Amniotic epithelial cell (primary cell): ENCODE results near the gene TSHZ2.

Experiments
- DNase-seq: peaks from one replicate; pipeline ENCODE4 v3.0.0-alpha.2; 2010; ENCODE audit warnings: low read depth

TSHZ2 gene

DNA sequence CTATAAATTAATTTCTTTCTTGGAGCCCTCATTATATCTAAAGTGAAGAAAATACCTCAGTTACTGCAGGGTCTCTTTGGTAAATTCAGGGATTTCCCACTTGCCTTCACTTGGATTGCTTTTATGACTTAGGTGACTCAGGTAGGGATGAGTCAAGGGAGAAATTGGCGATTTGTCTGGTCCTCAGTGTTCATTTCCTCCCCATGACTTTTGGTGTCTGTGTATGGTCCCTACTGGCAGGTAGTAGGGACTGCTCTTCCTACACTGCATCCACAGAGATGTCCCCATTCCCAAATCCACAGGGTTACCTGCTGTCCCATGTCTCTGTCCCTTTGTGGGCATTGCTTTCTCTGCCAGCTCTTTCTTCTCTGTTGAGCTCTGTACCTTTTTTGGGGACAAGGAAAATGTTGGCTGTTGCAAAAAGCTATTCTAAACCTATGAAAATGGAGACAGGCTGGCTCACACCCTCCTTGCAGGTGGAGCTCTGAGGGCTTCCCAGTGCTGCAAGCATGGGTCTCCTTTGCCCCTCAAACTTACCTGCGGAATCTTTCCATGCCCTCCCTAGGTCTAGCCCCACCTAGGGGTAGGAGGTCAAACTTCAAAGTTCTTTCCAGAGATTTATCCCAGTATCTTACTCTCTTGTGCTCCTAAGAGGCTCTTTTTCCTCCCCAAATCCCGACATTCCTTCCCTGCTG, 409.6 kb downstream of the TSHZ2 start:
- no peak for DNase-seq

DNA sequence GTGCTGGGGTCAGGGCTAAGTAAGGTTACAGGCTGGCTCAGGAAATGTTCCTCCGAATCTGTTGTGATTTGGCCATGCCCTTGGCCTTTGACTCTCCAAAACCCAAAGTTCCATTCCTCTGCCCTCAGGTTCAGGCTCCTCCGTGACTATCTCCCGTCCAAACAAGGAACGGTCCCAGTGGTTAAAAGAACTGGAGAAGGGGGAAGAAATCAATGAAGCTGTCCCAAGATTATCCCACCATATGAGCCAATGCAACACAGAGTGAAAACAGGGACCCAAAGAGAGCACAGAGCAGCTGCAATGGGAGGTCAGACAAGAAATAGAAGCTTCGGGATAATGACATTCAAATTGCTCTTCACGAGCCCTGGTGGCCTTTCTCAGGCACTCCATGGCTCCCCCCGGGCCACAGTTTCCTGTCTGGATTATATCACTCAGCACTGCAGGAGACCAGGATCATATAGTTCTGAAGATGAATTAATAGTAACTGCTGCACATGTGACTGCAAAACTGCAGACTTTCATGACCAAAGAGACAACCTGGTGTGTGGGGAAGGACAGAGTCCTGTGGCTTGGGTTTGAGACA, 410.2 kb downstream of the TSHZ2 start:
- no peak for DNase-seq

DNA sequence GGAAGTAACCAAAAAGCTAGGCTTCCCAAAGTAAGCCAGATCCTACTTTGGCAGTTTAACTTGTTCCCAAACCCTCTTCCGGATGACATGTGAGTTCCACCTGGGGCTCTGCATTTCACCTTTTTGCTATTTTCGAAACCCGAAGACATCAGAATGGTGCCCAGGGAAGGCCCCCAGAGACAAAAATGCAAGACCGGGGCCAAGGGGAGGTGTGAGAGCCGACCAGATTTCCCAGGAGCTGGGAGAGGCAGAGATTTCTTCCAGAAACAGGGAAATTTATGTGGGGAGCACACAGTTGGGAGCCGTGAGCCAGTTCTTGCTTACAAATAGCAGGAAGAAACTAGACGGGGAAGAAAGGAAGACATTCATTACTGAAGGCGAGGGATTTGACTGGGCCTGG, 411.8 kb downstream of the TSHZ2 start:
- DNase-seq, result no peak

DNA sequence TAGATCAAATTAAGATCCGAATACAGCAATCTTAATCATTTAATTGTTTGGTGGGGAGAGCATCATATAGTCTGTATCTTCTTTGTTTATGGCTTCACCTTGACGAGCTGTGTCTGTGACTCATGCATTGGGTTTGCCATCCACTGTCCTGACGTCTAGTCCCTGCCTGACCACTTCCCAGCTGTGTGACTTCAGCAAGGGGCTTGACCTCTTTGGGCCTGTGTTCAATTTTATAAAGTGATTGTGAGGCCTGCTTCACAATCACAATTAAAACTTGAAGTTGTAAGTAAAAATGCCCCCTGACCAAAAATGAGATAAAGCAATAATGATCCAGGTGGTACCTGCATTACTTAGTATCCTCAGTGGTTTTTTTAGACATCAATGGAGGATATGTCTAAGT, 412.2 kb downstream of the TSHZ2 start:
- no peak for DNase-seq

DNA sequence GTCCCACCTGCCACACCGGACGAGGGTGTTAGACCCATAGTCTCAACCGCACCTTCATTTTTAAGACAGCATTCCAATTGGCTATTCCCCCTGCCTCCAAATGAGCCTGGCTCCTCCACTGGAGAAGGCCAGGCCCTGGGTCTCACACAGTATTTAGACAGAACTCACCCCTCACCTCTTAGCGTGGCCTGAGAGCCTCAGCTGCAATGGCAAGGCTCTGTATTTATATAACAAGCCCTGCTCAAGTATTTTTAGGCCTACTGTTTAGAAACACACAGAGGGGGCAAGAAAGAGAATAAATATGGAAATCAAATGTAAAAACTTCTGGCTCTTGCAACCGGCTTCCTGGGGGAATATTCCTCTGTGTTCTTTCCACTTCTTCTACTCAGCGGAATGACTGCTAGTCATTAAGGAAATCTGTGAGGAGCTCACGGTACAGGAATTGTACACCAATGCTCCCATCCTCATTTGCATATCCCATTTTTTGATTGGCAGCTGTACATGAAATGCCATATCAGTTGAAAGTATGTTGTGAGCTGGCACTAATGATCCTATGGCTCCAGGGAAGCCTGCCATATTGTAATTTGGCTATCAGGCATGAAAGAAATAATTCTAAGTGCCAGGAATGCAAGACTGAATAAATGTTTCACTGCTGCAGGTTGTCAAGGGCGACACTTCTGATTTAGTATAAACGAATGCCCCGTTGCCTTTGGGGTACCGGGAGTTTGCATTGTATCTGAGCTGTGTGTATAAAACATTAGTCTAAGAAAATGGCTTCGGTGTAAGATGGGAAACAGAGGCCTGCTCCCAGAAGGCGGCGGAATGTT, 414.0 kb downstream of the TSHZ2 start:
- no peak for DNase-seq

DNA sequence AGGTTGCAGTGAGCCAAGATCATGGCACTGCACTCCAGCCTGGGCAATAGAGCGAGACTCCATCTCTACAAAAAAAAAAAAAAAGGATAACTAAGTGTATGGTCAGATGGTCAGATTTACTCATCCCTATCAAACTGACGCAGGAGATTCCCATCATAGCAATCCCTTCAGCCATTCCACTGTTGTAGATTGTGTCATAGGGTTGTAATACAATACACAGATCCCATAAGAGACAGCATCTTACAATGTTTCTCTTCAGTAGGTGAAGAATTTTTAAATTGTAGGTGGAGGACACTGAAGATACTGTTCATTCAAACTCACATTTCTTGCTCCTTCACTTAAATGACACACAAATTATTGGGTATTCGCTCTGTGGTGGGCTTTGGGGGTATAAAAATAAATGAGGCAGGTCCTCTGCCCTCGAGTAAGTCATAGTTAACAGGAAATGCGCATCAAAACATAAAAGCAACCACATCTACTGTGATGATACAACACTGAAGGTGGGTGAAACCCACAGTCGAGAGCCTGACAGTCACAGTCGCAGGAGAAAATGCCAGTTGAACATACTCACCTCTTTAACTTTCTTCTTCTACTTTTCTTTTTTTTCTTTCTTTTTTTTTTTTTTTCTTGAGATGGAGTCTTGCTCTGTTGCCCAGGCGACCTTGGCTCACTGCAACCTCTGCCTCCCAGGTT, 416.0 kb downstream of the TSHZ2 start:
- DNase-seq, result no peak

DNA sequence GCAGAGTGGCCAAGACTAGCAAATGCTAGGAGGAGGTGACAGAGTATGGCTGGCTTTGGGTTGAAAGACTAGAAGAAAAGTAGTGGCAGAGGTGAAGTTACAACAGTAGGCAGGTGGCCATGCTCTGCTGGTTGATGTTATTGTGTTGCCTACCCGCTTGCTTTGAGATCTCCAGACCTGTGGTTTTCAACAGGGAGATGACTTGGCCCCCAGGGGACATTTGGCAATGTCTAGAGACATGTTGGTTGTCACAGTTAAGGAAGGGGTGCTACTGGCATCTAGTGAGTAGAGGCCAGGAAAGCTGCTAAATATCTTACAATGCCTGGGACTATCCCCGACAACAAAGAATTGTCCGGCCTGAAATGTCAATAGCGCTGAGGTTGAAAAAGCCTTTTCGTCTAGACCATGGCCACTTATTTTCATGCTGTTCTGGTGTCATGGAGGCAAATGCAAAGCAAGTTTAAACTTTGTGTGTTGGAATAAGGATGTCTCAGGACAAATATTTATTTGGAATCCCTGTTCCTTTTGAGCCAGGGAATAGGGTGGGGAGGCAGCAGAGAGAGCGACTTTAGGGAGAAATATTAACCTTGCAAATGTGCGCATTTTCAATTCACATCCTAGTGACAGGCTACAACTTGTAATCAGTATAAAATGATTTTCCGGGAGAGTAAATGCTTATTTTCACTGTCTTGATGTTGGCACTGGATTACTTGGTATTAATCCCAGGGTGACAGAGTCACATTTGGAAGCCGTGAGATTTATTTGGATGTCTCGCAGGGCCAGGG, 417.6 kb downstream of the TSHZ2 start:
- no peak for DNase-seq

DNA sequence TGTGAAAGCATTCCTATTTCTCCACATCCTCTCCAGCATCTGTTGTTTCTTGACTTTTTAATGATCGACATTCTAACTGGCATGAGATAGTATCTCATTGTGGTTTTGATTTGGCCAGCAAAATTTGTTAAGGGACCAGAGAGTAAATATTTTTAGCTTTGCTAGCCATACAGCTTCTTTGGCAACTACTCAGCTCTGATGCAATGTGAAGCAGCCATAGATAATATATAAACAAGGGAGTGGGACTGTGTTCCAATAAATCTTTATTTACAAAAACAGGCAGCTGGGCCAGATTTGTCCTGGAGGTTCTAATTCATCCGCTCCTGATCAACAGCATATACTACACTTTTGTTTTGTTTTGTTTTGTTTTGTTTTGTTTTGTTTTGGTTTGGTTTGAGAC, 418.6 kb downstream of the TSHZ2 start:
- DNase-seq, result no peak

DNA sequence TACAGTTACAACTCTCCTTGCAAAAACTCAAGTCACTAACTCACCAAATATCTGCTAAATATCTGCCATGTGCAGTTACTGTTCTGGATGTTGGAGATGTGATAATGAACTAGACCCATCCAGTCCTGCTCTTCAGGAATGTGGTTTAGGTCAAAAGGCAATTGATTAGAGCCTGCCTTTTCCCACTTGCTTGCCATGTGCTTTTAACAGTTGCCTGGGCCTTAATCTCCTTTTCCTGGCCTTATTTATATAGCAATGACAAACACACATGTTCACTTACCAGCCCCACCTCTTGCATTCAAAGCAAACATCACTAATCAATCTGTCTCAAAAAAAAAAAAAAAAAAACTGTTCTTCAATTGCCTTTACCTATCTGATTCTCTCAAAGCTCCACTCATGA, 422.3 kb downstream of the TSHZ2 start:
- DNase-seq, result no peak

DNA sequence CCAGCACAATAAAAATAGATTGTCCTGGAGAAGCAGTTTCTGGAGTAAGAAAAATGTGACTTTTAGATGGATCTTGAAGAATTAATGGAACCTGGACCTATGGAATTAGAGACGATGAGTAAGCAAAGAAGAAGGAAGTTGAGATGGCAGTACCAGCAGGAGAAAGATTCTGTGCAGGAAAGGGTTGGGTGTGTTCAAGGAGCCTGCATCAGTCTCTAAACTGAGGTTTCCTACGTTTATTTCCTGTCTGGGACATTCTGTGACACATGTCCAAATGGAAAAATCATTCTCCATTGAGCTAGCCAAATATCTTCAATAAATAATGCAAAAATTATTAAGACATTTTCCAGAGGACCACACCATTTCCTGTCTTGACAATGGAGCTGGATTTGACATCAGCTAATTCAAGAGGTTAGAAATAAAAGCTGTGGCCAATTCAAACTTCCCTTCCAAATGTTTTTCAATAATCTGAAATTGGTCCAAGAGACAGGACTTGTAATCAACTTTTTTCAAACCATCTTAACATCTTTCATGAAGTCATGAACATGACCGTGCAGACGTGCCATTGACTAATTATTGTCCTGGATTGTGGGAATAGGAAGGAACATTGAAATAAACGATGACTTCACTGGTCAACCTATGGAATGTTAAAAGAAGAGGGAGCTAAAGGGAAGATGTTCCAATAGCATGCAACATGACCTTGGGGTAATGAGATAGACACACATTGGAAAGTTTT, 423.2 kb downstream of the TSHZ2 start:
- no peak for DNase-seq

DNA sequence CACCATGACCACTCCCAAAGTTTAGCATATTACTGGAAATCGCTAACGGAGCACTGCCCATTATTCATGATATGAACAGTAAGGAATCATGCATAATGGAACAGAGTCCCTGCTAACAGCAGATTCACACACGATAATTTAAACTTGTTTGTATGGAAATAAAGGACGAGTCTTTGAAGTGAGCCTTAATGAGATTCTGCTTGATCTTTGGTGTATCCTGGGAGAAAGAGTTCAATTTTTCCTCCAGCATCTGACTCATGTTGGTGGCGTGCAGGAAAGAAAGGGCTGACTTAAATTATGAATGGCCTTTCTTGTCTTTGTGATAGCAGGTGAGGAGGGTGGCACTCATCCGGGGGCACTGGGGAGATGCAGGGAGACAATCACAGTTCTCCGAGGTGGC, 426.9 kb downstream of the TSHZ2 start:
- DNase-seq, result no peak

DNA sequence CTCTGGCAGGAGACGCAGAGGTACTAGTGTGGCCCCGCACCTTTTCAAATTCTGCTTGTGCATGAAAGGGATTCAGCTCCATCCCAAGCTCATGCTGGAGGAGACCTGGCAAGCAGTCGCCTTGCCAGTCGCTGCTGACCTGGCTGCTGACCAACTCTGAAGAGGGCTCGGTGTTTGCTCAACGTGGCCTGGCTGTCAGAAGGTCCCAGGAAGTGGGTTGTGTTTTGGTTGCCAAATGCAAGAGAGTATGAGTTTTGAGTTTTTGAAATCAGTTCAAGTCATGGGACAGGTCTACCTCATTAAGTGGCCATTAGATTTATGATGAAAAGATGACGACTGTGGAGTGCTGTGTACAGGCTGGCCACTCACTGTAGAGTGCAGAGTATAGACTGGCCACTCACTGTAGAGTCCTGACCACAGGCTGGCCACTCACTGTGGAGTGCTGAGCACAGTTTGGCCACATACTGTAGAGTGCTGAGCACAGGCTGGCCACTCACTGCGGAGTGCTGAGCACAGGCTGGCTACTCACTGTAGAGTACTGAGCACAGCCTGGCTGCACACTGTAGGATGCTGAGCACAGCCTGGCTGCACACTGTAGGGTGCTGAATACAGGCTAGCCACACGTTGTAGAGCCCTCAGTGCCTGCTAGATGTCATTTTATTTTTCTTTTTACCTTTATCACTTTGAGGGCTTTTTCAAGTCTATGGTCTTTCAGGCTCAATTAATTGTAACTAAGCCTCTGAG, 427.6 kb downstream of the TSHZ2 start:
- no peak for DNase-seq

DNA sequence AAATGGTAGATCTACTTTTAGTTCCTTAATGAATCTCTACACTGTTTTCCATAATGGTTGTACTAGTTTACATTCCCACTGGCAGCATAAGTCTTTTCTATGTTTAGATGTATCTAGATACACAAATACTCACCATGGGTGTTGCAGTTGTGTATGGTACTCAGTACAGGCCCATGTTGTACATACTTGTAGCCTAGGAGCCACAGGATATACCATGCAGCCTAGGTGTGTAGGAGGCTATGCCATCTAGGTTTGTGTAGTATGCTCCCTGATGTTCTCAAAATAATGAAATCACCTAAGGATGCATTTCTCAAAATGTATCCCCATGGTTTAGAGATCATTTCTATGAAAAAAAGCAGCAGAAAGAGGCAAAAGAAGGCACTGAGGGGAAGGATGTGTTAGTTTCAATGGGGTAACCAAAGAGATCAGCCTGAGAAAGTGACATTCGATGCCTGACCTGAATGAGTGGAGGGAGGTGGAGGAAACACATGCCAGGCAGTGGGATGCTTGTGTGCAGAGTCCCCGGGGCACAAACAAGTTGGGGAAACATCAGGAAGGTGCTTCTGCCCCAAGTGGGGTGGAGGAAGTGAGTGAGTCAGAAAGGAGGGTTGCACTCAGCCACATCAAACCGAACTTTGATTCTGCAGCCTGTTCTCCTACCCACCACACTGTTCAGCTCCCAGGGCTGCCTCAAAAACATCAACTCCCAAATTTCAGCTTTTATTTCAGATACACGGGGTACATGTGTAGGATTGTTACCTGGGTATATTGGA, 430.3 kb downstream of the TSHZ2 start:
- no peak for DNase-seq

DNA sequence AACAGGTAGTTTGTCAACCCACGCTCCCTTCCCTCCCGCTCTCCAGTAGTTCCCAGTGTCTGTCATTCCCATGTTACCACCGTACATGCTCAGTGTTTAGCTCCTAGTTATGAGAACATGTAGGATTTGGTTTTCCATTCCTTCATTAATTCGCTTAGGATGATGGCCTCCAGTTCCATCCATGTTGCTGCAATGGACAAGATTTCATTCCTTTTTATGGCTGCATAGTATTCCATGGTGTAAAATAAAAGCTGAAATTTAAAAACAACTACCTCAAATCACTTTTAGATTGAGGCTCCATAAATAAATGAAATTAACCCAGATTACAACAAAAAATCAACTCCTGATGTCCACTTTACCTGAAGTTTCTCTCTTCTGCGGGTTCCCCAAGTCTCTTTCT, 430.9 kb downstream of the TSHZ2 start:
- no peak for DNase-seq

DNA sequence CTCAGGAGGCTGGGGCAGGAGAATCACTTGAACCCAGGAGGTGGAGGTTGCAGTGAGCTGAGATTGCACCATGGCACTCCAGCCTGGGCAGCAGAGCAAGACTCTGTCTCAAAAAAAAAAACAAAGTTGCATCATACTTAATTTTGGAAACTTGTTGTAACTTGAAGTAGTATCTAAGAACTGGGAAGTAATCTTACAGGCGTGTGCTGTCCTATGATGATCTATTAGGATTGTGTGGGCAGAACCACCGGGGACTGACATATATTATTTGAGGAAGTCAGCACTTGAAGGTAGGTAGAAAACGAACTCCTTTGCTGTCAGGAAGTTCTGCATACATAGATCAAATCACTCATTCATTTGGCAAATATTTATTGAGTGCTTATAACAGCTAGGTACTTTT, 433.0 kb downstream of the TSHZ2 start:
- no peak for DNase-seq

DNA sequence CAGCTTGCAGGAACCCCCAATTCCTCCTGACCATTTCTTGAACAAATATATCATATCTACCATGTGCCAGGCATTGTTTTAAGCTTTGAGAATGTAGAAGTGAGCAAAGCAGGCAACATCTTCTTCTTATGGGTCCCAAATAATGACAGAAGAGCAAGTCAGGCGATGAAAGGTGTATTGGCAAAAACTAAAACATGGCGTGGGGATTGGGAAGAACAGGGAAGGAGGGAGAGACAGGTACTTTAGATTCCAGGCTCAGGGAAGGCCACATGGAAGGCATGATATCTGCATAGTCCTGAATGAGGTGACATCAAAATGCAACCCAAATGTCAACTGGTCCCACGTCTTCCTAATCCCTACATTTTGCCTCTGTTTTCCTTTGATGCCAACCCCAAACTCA, 434.4 kb downstream of the TSHZ2 start:
- DNase-seq, result no peak

DNA sequence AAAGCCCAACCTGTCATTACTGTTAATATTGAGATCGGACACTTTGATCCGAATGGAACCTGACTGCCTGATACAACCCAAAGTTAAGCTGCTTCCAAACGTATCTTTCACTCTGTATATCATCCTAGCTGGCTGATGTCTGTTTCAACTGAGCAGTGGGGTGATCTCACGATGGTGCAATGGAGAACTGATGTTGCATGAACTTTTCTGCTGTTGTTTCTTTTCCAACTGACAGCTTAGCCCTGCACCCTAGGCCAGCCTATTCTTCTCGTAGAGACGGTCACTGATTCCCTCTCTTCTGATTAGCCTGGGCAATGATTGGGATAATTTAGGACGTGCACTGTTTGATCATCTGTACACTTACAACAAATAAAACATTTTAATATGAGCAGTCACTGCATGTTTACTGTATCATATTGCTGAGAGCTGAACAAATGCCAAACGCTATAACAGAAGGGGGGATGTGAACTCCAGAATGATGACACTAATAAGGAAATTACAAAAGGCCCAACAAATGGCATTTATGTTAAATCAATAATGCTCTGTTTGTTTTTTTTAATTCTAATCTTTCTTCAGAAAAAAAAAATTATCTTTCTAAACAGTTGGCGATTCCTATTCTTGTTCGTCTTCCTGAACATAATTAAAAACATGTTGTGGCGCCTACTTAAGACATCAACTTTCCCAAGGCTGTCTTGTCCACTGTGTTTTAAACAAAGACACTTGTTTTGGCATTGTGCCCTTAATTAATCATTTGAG, 436.7 kb downstream of the TSHZ2 start:
- no peak for DNase-seq

DNA sequence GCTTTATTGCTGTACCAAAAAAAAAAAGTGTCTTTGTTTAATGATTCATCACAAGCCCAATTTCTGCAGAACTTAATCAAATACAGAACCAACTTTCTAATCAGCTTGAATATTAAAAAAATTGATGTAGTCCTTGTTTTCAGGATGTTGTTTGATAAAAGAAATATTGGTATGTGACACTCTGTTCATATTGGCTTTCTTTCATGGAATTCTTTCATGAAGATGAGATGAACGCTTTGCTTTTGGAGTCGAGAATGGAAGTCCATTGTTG, 437.2 kb downstream of the TSHZ2 start:
- DNase-seq, result no peak

DNA sequence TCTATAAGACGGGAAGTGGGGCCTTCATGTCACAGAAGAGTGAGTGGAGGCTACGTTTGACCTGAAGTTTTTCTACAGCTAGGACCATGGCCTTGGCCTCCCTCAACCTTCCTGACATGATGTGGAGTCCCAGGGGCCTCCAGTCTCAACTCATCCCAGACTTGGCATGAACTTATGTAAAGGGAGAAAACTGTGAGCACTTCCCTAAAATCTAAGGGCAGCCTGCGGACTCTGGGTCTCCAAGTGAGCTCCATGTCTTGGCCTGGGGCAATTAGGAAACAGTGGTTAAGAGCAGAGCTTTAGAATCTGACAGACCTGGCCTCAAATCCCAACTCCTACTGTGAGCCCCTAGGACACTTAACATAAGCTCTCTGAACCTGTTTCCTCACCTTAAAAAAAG, 439.0 kb downstream of the TSHZ2 start:
- DNase-seq, result no peak
